Cardiac septum (tissue), 1 donor: ENCODE measurements around the gene DAB2IP. TPM values are rescaled to one million over a fixed set of nuclear protein-coding genes. Genes with fewer than 3 reads are reported as not detected.

Source experiments
- DNase-seq: peaks from one replicate; pipeline ENCODE4 v3.0.0-alpha.2; 2020; ENCODE audit warnings: low spot score
- intact Hi-C: fragments of 100-400 bp; cut with DNase I; formaldehyde crosslinking; loops from one replicate; pipeline ENCODE4 v1.14.0; 2022
- total RNA-seq: library from RNA; stranded (reverse); fragmentation: NEBNext Ultra II Directional; extraction: Animal tissue kit (Norgen Biotek cat#: 25700); gene quantifications from one replicate; pipeline ENCODE4 v1.2.1, GENCODE V29; 2021
- donor health status: DM: no; HTN: no; CAD: no.

The DAB2IP gene
- total RNA-seq, 1 donor from 2014 or later, result 60.3 TPM

GRCh38 chr9:121654499-121655140, 3.2 kb downstream of the DAB2IP start:
- intact Hi-C loops, result loop anchor here (5.0 kb wide), 1 partner anchor 47 kb away; no protein-coding TSS in a partner anchor
- DNase-seq, result no peak

- DNase-seq, result no peak
- intact Hi-C loops, result no loop called here
Measured at GRCh38 chr9:121655231-121655755, 3.9 kb downstream of the DAB2IP start.

GRCh38 chr9:121656941-121657470, 5.6 kb downstream of the DAB2IP start:
- no peak for DNase-seq
- intact Hi-C loops, result no loop called here

GRCh38 chr9:121658166-121658565, 6.7 kb downstream of the DAB2IP start:
- intact Hi-C loops, result no loop called here
- DNase-seq, result no peak

- no peak for DNase-seq
- intact Hi-C loops, result no loop called here
Measured at GRCh38 chr9:121658591-121658990, 7.2 kb downstream of the DAB2IP start.

GRCh38 chr9:121660367-121660766, 8.9 kb downstream of the DAB2IP start:
- intact Hi-C loops, result no loop called here
- no peak for DNase-seq

- intact Hi-C loops, result no loop called here
- no peak for DNase-seq
Measured at GRCh38 chr9:121660876-121661275, 9.4 kb downstream of the DAB2IP start.

- intact Hi-C loops, result no loop called here
Measured at GRCh38 chr9:121661328-121661727, 9.9 kb downstream of the DAB2IP start.

GRCh38 chr9:121662359-121662758, 10.9 kb downstream of the DAB2IP start:
- intact Hi-C loops, result no loop called here

More at GRCh38 chr9:121661328-121661727, 9.9 kb downstream of the DAB2IP start:
- no peak for DNase-seq

GRCh38 chr9:121662891-121663580, 11.6 kb downstream of the DAB2IP start:
- DNase-seq, result no peak
- intact Hi-C loops, result no loop called here

More at GRCh38 chr9:121662359-121662758, 10.9 kb downstream of the DAB2IP start:
- DNase-seq, result no peak

- intact Hi-C loops, result no loop called here
- DNase-seq, result no peak
Measured at GRCh38 chr9:121663591-121663990, 12.2 kb downstream of the DAB2IP start.

- no peak for DNase-seq
- intact Hi-C loops, result no loop called here
Measured at GRCh38 chr9:121666294-121666693, 14.9 kb downstream of the DAB2IP start.

GRCh38 chr9:121667214-121667613, 15.8 kb downstream of the DAB2IP start:
- no peak for DNase-seq

GRCh38 chr9:121667890-121668289, 16.5 kb downstream of the DAB2IP start:
- intact Hi-C loops, result no loop called here
- no peak for DNase-seq

More at GRCh38 chr9:121667214-121667613, 15.8 kb downstream of the DAB2IP start:
- intact Hi-C loops, result no loop called here

- intact Hi-C loops, result no loop called here
- no peak for DNase-seq
Measured at GRCh38 chr9:121670431-121670830, 19.0 kb downstream of the DAB2IP start.

- DNase-seq, result no peak
- intact Hi-C loops, result no loop called here
Measured at GRCh38 chr9:121671612-121672155, 20.2 kb downstream of the DAB2IP start.

GRCh38 chr9:121672213-121672612, 20.8 kb downstream of the DAB2IP start:
- intact Hi-C loops, result no loop called here
- no peak for DNase-seq

GRCh38 chr9:121672986-121673385, 21.6 kb downstream of the DAB2IP start:
- intact Hi-C loops, result no loop called here
- no peak for DNase-seq

GRCh38 chr9:121673576-121673975, 22.1 kb downstream of the DAB2IP start:
- intact Hi-C loops, result no loop called here
- no peak for DNase-seq

GRCh38 chr9:121674017-121674416, 22.6 kb downstream of the DAB2IP start:
- DNase-seq, result no peak
- intact Hi-C loops, result no loop called here
